ENCODE results near the gene TNFSF8.

TNFSF8 gene

GRCh38 chr9:114930056-114930812, at the start of gene TNFSF8:
TSS of gene TNFSF8 (minus strand) at chr9:114930591. CDS start at chr9:114930303, 288 bp downstream.
- no peak for FAIRE-seq
- no peak for DNase-seq (ENCODE audit: extremely low spot score, insufficient read length, low read depth)

- DNase-seq (ENCODE audit: extremely low spot score, insufficient read length, low read depth): no peak
- FAIRE-seq: no peak
These were observed 42.8 kb upstream of the TNFSF8 start for GRCh38 chr9:114973216-114973615.

- FAIRE-seq: no peak
- no peak for DNase-seq (ENCODE audit: extremely low spot score, insufficient read length, low read depth)
These were observed 42.2 kb upstream of the TNFSF8 start for GRCh38 chr9:114972510-114973136.

- DNase-seq (ENCODE audit: extremely low spot score, insufficient read length, low read depth) (no peak), FAIRE-seq (no peak)
These were observed 38.9 kb upstream of the TNFSF8 start for GRCh38 chr9:114969269-114969668.

- DNase-seq (ENCODE audit: extremely low spot score, insufficient read length, low read depth) (no peak), FAIRE-seq (no peak)
These were observed 38.3 kb upstream of the TNFSF8 start for GRCh38 chr9:114968671-114969070.

- DNase-seq (ENCODE audit: extremely low spot score, insufficient read length, low read depth): no peak
- no peak for FAIRE-seq
These were observed 35.2 kb upstream of the TNFSF8 start for GRCh38 chr9:114965564-114965963.

GRCh38 chr9:114962809-114963208, 32.4 kb upstream of the TNFSF8 start:
- DNase-seq (ENCODE audit: extremely low spot score, insufficient read length, low read depth) (no peak), FAIRE-seq (no peak)

GRCh38 chr9:114960276-114960675, 29.9 kb upstream of the TNFSF8 start:
- no peak for DNase-seq (ENCODE audit: extremely low spot score, insufficient read length, low read depth)
- no peak for FAIRE-seq

- DNase-seq (ENCODE audit: extremely low spot score, insufficient read length, low read depth) (no peak), FAIRE-seq (no peak)
These were observed 28.4 kb upstream of the TNFSF8 start for GRCh38 chr9:114958844-114959235.

- FAIRE-seq: no peak
- DNase-seq (ENCODE audit: extremely low spot score, insufficient read length, low read depth): no peak
These were observed 27.8 kb upstream of the TNFSF8 start for GRCh38 chr9:114958021-114958843.

- DNase-seq (ENCODE audit: extremely low spot score, insufficient read length, low read depth) (no peak), FAIRE-seq (no peak)
These were observed 27.2 kb upstream of the TNFSF8 start for GRCh38 chr9:114957558-114957957.

- DNase-seq (ENCODE audit: extremely low spot score, insufficient read length, low read depth): no peak
- no peak for FAIRE-seq
These were observed 24.7 kb upstream of the TNFSF8 start for GRCh38 chr9:114954956-114955582.

- DNase-seq (ENCODE audit: extremely low spot score, insufficient read length, low read depth) (no peak), FAIRE-seq (no peak)
These were observed 23.6 kb upstream of the TNFSF8 start for GRCh38 chr9:114953959-114954358.

GRCh38 chr9:114953046-114953445, 22.7 kb upstream of the TNFSF8 start:
- FAIRE-seq (no peak), DNase-seq (ENCODE audit: extremely low spot score, insufficient read length, low read depth) (no peak)

GRCh38 chr9:114950761-114951160, 20.4 kb upstream of the TNFSF8 start:
- FAIRE-seq: no peak
- DNase-seq (ENCODE audit: extremely low spot score, insufficient read length, low read depth): no peak

GRCh38 chr9:114947058-114947457, 16.7 kb upstream of the TNFSF8 start:
- no peak for DNase-seq (ENCODE audit: extremely low spot score, insufficient read length, low read depth)
- no peak for FAIRE-seq

GRCh38 chr9:114945616-114946412, 15.4 kb upstream of the TNFSF8 start:
- DNase-seq (ENCODE audit: extremely low spot score, insufficient read length, low read depth): no peak
- FAIRE-seq: no peak

GRCh38 chr9:114941376-114941775, 11.0 kb upstream of the TNFSF8 start:
- FAIRE-seq: no peak

GRCh38 chr9:114938687-114939575, 8.5 kb upstream of the TNFSF8 start:
- FAIRE-seq: no peak
- DNase-seq (ENCODE audit: extremely low spot score, insufficient read length, low read depth): no peak

More at GRCh38 chr9:114941376-114941775, 11.0 kb upstream of the TNFSF8 start:
- no peak for DNase-seq (ENCODE audit: extremely low spot score, insufficient read length, low read depth)

Data from GM18507 (cell line).